Measurements from ENCODE around the gene FYB1. TPM values are rescaled to one million over a fixed set of nuclear protein-coding genes. Genes with fewer than 3 reads are reported as not detected.

The FYB1 gene
- total and polyA plus RNA-seq, 2 experiments from 2014 or later = not detected

DNA sequence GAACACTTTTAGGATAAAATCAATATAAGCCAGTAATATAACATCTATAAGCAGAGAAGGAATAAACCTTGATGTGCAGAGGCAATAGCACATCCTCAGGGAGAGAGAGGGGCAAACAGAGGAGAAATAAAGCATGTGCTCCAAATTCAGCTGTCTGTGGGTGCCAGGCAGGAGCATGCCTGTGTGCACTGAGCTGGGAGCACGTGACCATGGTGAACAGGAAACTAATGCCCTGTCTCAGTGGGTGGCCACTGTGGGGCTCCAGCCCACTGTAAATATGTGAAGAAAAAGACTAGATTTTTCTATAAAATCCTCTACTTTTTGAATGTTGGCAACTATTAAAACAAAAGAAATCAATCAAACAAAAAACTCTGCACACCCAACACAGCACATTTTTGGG is 55.3 kb downstream of the FYB1 start (continued):
- TF ChIP-seq JUNB (IDR thresholded peaks at IDR 0.05; ENCODE audit: unreplicated experiment) (no peak), STAT1 (IDR thresholded peaks at IDR 0.05; ENCODE audit: unreplicated experiment) (no peak)

DNA sequence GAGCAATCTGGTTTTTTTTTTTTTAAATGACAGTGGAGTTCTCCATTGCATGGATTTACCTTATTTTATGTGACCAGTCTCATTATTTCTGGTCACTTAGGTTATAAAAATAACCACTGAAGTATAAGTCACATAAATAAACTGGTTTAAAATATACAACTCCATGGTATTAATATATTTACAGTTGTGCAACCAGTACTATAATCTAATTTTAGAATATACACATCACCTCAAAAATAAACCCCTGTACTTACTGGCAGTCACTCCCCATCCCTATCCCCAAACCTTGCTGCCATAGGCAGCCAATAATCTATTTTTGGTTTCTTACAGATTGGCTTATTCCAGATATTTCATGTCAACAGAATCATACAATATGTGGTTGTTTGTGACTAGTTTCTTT is 57.8 kb downstream of the FYB1 start:
- H3K9me3 Mint-ChIP-seq = no peaks in the 10 kb centered on the region; the same call in 2 of the 3 replicates
- H3K27me3 Mint-ChIP-seq (ENCODE audit: insufficient read depth, low read depth, poor library complexity) = no peaks in the 10 kb centered on the region
- no peaks in the 10 kb centered on the region for H3K79me2 ChIP-seq (replicated peaks; ENCODE audit: insufficient read depth)
- H3K4me3 Mint-ChIP-seq = no peak overlapping the region
- H3K27me3 ChIP-seq (ENCODE audit: insufficient read depth) = no peaks in the 10 kb centered on the region
- TF ChIP-seq EZH2phosphoT487 (IDR thresholded peaks at IDR 0.05; ENCODE audit: unreplicated experiment) = no peak
- TF ChIP-seq CREB1 (CRISPR knock-in tag; IDR thresholded peaks at IDR 0.05; ENCODE audit: low read depth) = no peak
- no peak for TF ChIP-seq EZH2 (IDR thresholded peaks at IDR 0.05; ENCODE audit: low read depth, unreplicated experiment)
- TF ChIP-seq POLR2AphosphoS5 (IDR thresholded peaks at IDR 0.05; ENCODE audit: low read depth) = no peak
- no peak for TF ChIP-seq STAT1 (IDR thresholded peaks at IDR 0.05; ENCODE audit: unreplicated experiment)
- TF ChIP-seq NANOG (IDR thresholded peaks at IDR 0.05; ENCODE audit: borderline replicate concordance) = no peak
- TF ChIP-seq, protein P1, sequence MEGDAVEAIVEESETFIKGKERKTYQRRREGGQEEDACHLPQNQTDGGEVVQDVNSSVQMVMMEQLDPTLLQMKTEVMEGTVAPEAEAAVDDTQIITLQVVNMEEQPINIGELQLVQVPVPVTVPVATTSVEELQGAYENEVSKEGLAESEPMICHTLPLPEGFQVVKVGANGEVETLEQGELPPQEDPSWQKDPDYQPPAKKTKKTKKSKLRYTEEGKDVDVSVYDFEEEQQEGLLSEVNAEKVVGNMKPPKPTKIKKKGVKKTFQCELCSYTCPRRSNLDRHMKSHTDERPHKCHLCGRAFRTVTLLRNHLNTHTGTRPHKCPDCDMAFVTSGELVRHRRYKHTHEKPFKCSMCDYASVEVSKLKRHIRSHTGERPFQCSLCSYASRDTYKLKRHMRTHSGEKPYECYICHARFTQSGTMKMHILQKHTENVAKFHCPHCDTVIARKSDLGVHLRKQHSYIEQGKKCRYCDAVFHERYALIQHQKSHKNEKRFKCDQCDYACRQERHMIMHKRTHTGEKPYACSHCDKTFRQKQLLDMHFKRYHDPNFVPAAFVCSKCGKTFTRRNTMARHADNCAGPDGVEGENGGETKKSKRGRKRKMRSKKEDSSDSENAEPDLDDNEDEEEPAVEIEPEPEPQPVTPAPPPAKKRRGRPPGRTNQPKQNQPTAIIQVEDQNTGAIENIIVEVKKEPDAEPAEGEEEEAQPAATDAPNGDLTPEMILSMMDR (conservative IDR thresholded peaks at IDR 0.05; ENCODE audit: low read depth in 2 of 2) = no peak
- TF ChIP-seq ZNF331 (CRISPR knock-in tag; IDR thresholded peaks at IDR 0.05; ENCODE audit: low read depth) = no peak
- no peak for TF ChIP-seq ZNF114 (CRISPR knock-in tag; IDR thresholded peaks at IDR 0.05)
- TF ChIP-seq, protein P2, sequence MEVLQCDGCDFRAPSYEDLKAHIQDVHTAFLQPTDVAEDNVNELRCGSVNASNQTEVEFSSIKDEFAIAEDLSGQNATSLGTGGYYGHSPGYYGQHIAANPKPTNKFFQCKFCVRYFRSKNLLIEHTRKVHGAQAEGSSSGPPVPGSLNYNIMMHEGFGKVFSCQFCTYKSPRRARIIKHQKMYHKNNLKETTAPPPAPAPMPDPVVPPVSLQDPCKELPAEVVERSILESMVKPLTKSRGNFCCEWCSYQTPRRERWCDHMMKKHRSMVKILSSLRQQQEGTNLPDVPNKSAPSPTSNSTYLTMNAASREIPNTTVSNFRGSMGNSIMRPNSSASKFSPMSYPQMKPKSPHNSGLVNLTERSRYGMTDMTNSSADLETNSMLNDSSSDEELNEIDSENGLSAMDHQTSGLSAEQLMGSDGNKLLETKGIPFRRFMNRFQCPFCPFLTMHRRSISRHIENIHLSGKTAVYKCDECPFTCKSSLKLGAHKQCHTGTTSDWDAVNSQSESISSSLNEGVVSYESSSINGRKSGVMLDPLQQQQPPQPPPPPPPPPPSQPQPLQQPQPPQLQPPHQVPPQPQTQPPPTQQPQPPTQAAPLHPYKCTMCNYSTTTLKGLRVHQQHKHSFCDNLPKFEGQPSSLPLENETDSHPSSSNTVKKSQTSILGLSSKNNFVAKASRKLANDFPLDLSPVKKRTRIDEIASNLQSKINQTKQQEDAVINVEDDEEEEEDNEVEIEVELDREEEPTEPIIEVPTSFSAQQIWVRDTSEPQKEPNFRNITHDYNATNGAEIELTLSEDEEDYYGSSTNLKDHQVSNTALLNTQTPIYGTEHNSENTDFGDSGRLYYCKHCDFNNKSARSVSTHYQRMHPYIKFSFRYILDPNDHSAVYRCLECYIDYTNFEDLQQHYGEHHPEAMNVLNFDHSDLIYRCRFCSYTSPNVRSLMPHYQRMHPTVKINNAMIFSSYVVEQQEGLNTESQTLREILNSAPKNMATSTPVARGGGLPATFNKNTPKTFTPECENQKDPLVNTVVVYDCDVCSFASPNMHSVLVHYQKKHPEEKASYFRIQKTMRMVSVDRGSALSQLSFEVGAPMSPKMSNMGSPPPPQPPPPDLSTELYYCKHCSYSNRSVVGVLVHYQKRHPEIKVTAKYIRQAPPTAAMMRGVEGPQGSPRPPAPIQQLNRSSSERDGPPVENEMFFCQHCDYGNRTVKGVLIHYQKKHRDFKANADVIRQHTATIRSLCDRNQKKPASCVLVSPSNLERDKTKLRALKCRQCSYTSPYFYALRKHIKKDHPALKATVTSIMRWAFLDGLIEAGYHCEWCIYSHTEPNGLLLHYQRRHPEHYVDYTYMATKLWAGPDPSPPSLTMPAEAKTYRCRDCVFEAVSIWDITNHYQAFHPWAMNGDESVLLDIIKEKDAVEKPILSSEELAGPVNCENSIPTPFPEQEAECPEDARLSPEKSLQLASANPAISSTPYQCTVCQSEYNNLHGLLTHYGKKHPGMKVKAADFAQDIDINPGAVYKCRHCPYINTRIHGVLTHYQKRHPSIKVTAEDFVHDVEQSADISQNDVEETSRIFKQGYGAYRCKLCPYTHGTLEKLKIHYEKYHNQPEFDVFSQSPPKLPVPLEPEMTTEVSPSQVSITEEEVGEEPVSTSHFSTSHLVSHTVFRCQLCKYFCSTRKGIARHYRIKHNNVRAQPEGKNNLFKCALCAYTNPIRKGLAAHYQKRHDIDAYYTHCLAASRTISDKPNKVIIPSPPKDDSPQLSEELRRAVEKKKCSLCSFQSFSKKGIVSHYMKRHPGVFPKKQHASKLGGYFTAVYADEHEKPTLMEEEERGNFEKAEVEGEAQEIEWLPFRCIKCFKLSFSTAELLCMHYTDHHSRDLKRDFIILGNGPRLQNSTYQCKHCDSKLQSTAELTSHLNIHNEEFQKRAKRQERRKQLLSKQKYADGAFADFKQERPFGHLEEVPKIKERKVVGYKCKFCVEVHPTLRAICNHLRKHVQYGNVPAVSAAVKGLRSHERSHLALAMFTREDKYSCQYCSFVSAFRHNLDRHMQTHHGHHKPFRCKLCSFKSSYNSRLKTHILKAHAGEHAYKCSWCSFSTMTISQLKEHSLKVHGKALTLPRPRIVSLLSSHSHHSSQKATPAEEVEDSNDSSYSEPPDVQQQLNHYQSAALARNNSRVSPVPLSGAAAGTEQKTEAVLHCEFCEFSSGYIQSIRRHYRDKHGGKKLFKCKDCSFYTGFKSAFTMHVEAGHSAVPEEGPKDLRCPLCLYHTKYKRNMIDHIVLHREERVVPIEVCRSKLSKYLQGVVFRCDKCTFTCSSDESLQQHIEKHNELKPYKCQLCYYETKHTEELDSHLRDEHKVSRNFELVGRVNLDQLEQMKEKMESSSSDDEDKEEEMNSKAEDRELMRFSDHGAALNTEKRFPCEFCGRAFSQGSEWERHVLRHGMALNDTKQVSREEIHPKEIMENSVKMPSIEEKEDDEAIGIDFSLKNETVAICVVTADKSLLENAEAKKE (CRISPR knock-in tag; IDR thresholded peaks at IDR 0.05) = no peak
- ATAC-seq (no peak), DNase-seq (ENCODE audit: low spot score) (no peak)
- H3K4me3 ChIP-seq = no peak overlapping the region
- no peaks in the 10 kb centered on the region for H4K20me1 ChIP-seq (replicated peaks; ENCODE audit: insufficient read depth)
- no peaks in the 10 kb centered on the region for H3F3A ChIP-seq (replicated peaks; ENCODE audit: low read depth)
- H3K27ac Mint-ChIP-seq = no peak overlapping the region
- H3K4me1 Mint-ChIP-seq = no peaks in the 10 kb centered on the region; the same call in 2 of the 3 replicates
- no peak overlapping the region for H2AFZ ChIP-seq
- no peaks in the 10 kb centered on the region for H3K4me1 ChIP-seq (ENCODE audit: insufficient read depth)
- H3K4me2 ChIP-seq = no peak overlapping the region
- no peaks in the 10 kb centered on the region for H3K36me3 ChIP-seq (ENCODE audit: insufficient read depth)
- 0 out of 2 replicates have a peak, but pooled peaks cover 5% of the 10 kb centered on the region for H3K9me2 ChIP-seq (ENCODE audit: insufficient read depth)
- no peaks in the 10 kb centered on the region for H3K36me3 Mint-ChIP-seq (ENCODE audit: low read depth)
- H3K27ac ChIP-seq (ENCODE audit: low read depth) = no peak overlapping the region

Data from GM23338 (cell line).